ENCODE results near the gene STON1. TPM values are rescaled to one million over a fixed set of nuclear protein-coding genes. Genes with fewer than 3 reads are reported as not detected.
A peak's percentile ranks its signal among the peaks of the same experiment; 100 is the strongest.
"Not testable (repeated sequence)": the region's sequence is repeated elsewhere in the genome, so short reads cannot be mapped to it uniquely, and the experiment has no call there.

Gene STON1
- total and polyA plus RNA-seq, 5 donors = 5.9 to 18.0 (median 12.9) TPM

DNA sequence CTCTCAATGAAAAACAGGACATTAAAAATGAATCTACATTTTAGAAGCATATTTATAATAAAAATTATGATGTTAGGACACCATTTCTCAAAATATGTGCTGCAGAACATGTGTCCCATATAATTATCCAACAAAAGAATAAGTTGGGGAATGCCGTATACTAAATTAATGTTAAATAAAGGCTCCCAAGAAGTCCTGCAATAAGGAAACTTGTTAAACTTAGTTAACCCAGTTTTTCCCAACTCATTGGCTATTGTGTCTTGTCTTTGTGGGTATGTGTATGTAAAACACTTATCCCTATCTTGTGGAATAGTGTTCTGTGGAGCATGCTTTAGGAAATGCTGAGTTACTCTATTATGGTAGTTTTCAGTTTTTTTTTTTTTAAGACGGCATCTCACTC, 62.1 kb downstream of the STON1 start:
- intact Hi-C loops (cut with DNase I) = no loop called here
- 95% methylated on average over 2 of the region's 2 CpGs for WGBS
- no peaks in the 10 kb centered on the region for H3K27me3 ChIP-seq (ENCODE audit: control insufficient read depth, insufficient read depth)
- no peaks in the 10 kb centered on the region for H3K4me1 ChIP-seq (ENCODE audit: control insufficient read depth, insufficient read depth, low read length)
- H3K4me3 ChIP-seq (ENCODE audit: low read length) = no peak overlapping the region
- ATAC-seq (no peak), DNase-seq (no peak)
- H3K27ac ChIP-seq (ENCODE audit: low read length) = no peak overlapping the region
- no peaks in the 10 kb centered on the region for H3K9me3 ChIP-seq (ENCODE audit: control insufficient read depth, low read length)

DNA sequence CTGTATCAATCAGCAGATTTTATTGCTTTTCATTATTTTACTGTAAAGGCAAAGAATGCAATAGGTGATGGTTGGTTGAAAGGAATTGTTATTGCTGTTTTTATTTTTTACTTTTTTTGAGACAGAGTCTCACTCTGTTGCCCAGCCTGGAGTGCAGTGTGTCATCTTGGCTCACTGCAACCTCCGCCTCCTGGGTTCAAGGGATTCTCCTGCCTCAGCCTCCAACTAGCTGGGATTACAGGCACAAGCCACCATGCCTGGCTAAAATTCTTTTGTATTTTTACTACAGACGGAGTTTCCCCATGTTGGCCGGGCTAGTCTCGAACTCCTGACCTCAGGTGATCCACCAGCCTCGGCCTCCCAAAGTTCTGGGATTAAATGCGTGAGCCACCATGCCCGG, 66.8 kb downstream of the STON1 start:
- H3K4me1 ChIP-seq (ENCODE audit: control insufficient read depth, insufficient read depth, low read length); ATAC-seq; H3K9me3 ChIP-seq (ENCODE audit: control insufficient read depth, low read length); DNase-seq; H3K27ac ChIP-seq (ENCODE audit: low read length); H3K4me3 ChIP-seq (ENCODE audit: low read length); intact Hi-C loops (cut with DNase I); H3K27me3 ChIP-seq (ENCODE audit: control insufficient read depth, insufficient read depth): not testable (repeated sequence)
- 98% methylated on average over 7 of the region's 7 CpGs for WGBS

- Histone ChIP-seq H3K4me1 (ENCODE audit: control insufficient read depth, insufficient read depth, low read length) (no peaks in the 10 kb centered on the region), H3K27ac (ENCODE audit: low read length) (no peak overlapping the region), H3K4me3 (ENCODE audit: low read length) (no peak overlapping the region), H3K27me3 (ENCODE audit: control insufficient read depth, insufficient read depth) (no peaks in the 10 kb centered on the region), H3K9me3 (ENCODE audit: control insufficient read depth, low read length) (no peaks in the 10 kb centered on the region)
- 55% methylated on average over 2 of the region's 2 CpGs for WGBS
- no peak for ATAC-seq
- DNase-seq = no peak
- intact Hi-C loops (cut with DNase I) = no loop called here
Measured at GRCh38 chr2:48597492-48597891, 67.5 kb downstream of the STON1 start.

DNA sequence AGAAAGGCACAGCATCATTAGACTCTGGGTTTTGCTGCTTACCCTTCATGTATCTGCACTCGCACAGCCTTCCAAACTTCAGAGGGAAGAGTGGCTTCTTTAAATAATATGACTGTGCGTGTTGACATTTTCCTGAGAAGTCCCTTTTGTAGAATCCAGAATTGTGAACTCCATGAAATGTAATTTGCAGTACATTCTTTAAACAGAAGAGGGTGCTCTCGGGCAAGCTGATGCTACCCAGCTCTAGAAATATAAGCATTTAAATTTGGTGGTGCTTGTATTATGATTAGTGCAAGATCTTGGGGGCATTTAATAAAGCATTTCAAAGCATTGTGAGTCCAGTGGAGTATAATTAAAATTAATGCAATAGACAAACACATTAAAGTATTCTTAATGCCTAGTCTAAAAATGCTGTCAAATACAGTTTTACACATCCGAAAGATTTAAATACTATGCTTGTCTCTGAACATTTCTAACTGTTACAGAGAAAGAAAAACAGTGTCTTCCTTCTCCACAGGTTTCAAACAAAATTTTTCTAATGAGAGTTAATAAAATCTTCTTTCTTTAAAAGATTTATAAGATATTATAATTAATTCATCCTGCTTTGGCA, 70.4 kb downstream of the STON1 start:
- H3K9me3 ChIP-seq (ENCODE audit: control insufficient read depth, low read length) = no peaks in the 10 kb centered on the region
- H3K27ac ChIP-seq (ENCODE audit: low read length) = no peak overlapping the region
- H3K4me1 ChIP-seq (ENCODE audit: control insufficient read depth, insufficient read depth, low read length) = no peaks in the 10 kb centered on the region
- ATAC-seq (peak in 1 of 2 donors; percentile 13), DNase-seq (no peak)
- no peaks in the 10 kb centered on the region for H3K27me3 ChIP-seq (ENCODE audit: control insufficient read depth, insufficient read depth)
- no peak overlapping the region for H3K4me3 ChIP-seq (ENCODE audit: low read length)
- WGBS = 32% methylated on average over 4 of the region's 4 CpGs
- intact Hi-C loops (cut with DNase I) = no loop called here

GRCh38 chr2:48600917-48601316, 71.0 kb downstream of the STON1 start:
- intact Hi-C loops (cut with DNase I) = no loop called here
- H3K4me1 ChIP-seq (ENCODE audit: control insufficient read depth, insufficient read depth, low read length) = no peaks in the 10 kb centered on the region
- no peaks in the 10 kb centered on the region for H3K9me3 ChIP-seq (ENCODE audit: control insufficient read depth, low read length)
- no peaks in the 10 kb centered on the region for H3K27me3 ChIP-seq (ENCODE audit: control insufficient read depth, insufficient read depth)
- H3K4me3 ChIP-seq (ENCODE audit: low read length) = no peak overlapping the region
- no peak for DNase-seq
- ATAC-seq = no peak
- H3K27ac ChIP-seq (ENCODE audit: low read length) = no peak overlapping the region
- 81% methylated on average over 3 of the region's 3 CpGs for WGBS

DNA sequence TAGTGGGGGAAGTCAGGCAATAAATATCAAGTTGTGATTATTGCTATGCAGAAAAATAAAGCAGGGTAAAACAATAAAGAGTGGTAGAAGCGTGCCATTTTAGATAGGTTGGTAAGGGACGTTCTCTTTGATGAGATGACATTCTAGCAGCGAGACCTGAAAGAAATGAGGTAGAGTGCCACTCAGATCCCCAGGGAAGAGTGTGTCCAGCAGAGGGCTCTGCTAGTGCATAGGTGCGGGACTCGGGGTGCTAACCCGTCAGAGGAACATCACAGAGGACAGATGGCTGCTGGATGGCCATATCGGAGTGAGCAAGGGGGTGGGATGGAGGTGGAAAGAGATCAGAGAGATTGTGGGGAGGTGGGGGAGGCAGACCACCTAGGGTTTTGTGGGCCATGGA, 71.4 kb downstream of the STON1 start:
- intact Hi-C loops (cut with DNase I) = no loop called here
- DNase-seq = peak in 1 of 3 donors; percentile 64
- 70% methylated on average over 7 of the region's 7 CpGs for WGBS

GRCh38 chr2:48605482-48606175, 75.7 kb downstream of the STON1 start:
- ATAC-seq (no peak), DNase-seq (no peak)
- WGBS = 68% methylated on average over 5 of the region's 5 CpGs
- Histone ChIP-seq H3K27me3 (ENCODE audit: control insufficient read depth, insufficient read depth) (no peaks in the 10 kb centered on the region), H3K4me1 (ENCODE audit: control insufficient read depth, insufficient read depth, low read length) (no peaks in the 10 kb centered on the region), H3K4me3 (ENCODE audit: low read length) (no peak overlapping the region), H3K9me3 (ENCODE audit: control insufficient read depth, low read length) (no peaks in the 10 kb centered on the region), H3K27ac (ENCODE audit: low read length) (no peak overlapping the region)
- intact Hi-C loops (cut with DNase I) = no loop called here

More for the DNA sequence above, 71.4 kb downstream of the STON1 start:
- Histone ChIP-seq H3K27me3 (ENCODE audit: control insufficient read depth, insufficient read depth) (no peaks in the 10 kb centered on the region), H3K9me3 (ENCODE audit: control insufficient read depth, low read length) (no peaks in the 10 kb centered on the region), H3K4me1 (ENCODE audit: control insufficient read depth, insufficient read depth, low read length) (no peaks in the 10 kb centered on the region), H3K27ac (ENCODE audit: low read length) (no peak overlapping the region), H3K4me3 (ENCODE audit: low read length) (no peak overlapping the region)
- peak in 1 of 2 donors; percentile 62 for ATAC-seq

DNA sequence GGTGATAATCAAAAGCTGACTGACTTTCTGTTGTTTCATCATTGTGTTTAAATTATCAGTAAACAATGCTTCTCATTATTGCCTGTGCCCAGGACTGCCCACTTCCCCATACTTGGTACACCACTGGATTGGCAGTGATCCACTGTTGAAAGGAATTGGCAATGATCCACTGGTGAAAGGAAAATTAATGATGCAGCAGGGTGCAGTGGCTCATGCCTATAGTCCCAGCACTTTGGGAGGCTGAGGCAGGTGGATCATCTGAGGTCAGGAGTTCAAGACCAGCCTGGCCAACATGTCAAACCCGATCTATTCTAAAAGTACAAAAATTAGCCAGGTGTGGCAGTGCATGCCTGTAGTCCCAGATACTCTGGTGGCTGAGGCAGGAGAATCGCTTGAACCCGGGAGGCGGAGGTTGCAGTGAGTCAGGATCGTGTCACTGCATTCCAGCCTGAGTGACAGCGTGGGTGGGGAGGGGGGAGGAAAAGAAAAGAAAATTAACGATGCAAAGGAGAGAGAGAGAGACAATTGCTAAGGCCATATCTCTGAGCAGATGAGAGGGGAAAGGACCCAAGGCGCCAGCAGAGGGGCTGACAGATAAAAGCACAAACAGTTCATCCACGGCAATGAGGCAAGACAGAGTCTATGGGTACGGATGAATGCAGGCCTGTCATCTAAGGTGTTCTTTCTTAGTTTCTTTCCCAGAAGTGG, 77.5 kb downstream of the STON1 start:
- ATAC-seq (no peak), DNase-seq (no peak)
- Histone ChIP-seq H3K4me3 (ENCODE audit: low read length) (no peak overlapping the region), H3K27me3 (ENCODE audit: control insufficient read depth, insufficient read depth) (no peaks in the 10 kb centered on the region), H3K4me1 (ENCODE audit: control insufficient read depth, insufficient read depth, low read length) (no peaks in the 10 kb centered on the region), H3K27ac (ENCODE audit: low read length) (no peak overlapping the region), H3K9me3 (ENCODE audit: control insufficient read depth, low read length) (no peaks in the 10 kb centered on the region)
- intact Hi-C loops (cut with DNase I) = no loop called here
- 69% methylated on average over 10 of the region's 10 CpGs for WGBS

DNA sequence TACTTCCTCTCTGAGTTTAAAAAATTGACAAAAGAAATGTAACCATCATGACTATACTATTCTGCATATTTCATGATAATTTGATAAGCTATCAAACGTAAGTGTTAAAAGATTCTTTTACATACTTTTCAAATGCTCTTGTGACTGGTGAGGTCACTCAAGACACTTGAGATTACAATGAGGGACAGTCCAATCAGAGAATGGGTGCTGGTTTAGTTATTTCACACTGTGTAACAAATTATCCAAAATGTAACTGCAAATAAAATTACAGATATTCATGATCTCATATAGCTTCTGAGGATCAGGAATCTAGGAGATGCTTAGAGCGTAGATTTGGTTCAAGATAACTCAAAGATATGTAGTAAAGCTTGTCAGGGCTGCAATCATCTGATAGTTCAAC, 83.3 kb downstream of the STON1 start:
- H3K27ac ChIP-seq (ENCODE audit: low read length) = no peak overlapping the region
- H3K27me3 ChIP-seq (ENCODE audit: control insufficient read depth, insufficient read depth) = no peaks in the 10 kb centered on the region
- no peaks in the 10 kb centered on the region for H3K4me1 ChIP-seq (ENCODE audit: control insufficient read depth, insufficient read depth, low read length)
- intact Hi-C loops (cut with DNase I) = no loop called here
- 82% methylated on average over 2 of the region's 2 CpGs for WGBS
- H3K9me3 ChIP-seq (ENCODE audit: control insufficient read depth, low read length) = no peaks in the 10 kb centered on the region
- ATAC-seq (no peak), DNase-seq (no peak)
- no peak overlapping the region for H3K4me3 ChIP-seq (ENCODE audit: low read length)

- H3K27me3 ChIP-seq (ENCODE audit: control insufficient read depth, insufficient read depth); intact Hi-C loops (cut with DNase I); H3K4me3 ChIP-seq (ENCODE audit: low read length); H3K4me1 ChIP-seq (ENCODE audit: control insufficient read depth, insufficient read depth, low read length); H3K9me3 ChIP-seq (ENCODE audit: control insufficient read depth, low read length); ATAC-seq; H3K27ac ChIP-seq (ENCODE audit: low read length): not testable (repeated sequence)
- peak in 1 of 3 donors; percentile 38 for DNase-seq
- WGBS = 96% methylated on average over 35 of the region's 35 CpGs
Measured at GRCh38 chr2:48614581-48614980, 84.6 kb downstream of the STON1 start.

DNA sequence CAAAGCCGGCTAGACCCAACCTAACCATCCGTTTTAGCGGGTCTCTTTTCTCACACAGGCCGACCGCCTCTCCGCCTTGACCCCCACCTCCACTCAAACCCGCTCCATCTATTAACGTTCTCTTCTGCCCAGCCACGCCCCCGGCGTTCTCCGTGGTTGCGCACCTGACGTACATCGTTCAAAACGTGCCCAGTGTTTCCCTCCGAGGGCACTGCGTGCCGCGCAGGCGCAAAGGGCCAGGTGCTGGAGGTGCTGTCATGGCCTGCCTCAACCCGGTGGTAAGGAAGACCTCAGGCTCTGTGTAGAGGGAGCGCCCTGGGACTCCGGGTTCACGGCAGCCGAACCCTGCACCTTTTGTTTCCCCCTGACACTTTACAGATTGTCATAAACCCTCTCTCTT, 87.7 kb downstream of the STON1 start, which contains the start of gene GTF2A1L:
GTF2A1L (plus strand) TSS at position 239 of the 400 bp plus-strand sequence; CDS start at position 258, 19 bp downstream.
- Histone ChIP-seq H3K27ac (ENCODE audit: low read length) (no peak within 1 kb of the TSS), H3K27me3 (ENCODE audit: control insufficient read depth, insufficient read depth) (no peaks in the 10 kb centered on the region), H3K4me3 (ENCODE audit: low read length) (no peak within 1 kb of the TSS), H3K4me1 (ENCODE audit: control insufficient read depth, insufficient read depth, low read length) (no peaks in the 10 kb centered on the region), H3K9me3 (ENCODE audit: control insufficient read depth, low read length) (no peaks in the 10 kb centered on the region)
- WGBS = 74% methylated on average over 26 of the region's 26 CpGs
- intact Hi-C loops (cut with DNase I) = no loop called here
- ATAC-seq (no peak), DNase-seq (peak in 2 of 3 donors; percentile 44 to 54)
